Natural killer cell (primary cell): ENCODE measurements around the gene FAM171A1. TPM values are rescaled to one million over a fixed set of nuclear protein-coding genes. Genes with fewer than 3 reads are reported as not detected.
"Not testable (repeated sequence)": the region's sequence is repeated elsewhere in the genome, so short reads cannot be mapped to it uniquely, and the experiment has no call there.

Experiments used
- ATAC-seq, 3 donors: fragments of 150-1000 bp in 2 of 3; fragments of 200-7000 bp in 1 of 3; cut with Tn5 transposase; 1 replicate in 1 of 3; 2 replicates in 2 of 3; pipeline ENCODE4 v1.10.0; 2021; ENCODE audit warnings: mild to moderate bottlenecking in 2 of 3, moderate library complexity in 2 of 3
- DNase-seq, 2 donors: peaks; one replicate each; pipeline versions ENCODE4 v3.0.0 to v3.0.0-alpha.2; 2013 to 2021; ENCODE audit warnings: mixed read lengths in 1 of 2
- H3K27ac ChIP-seq: one replicate; pipeline ENCODE4 v1.5.1; 2013; ENCODE audit warnings: mild to moderate bottlenecking, low read length
- H3K27me3 ChIP-seq: one replicate; pipeline ENCODE4 v1.6.1; 2013; ENCODE audit warnings: low read length; ENCODE audit not compliant: control insufficient read depth, insufficient read depth
- H3K36me3 ChIP-seq: one replicate; pipeline ENCODE4 v1.6.1; 2013; ENCODE audit warnings: low read length; ENCODE audit not compliant: control insufficient read depth, insufficient read depth
- H3K4me1 ChIP-seq: one replicate; pipeline ENCODE4 v1.6.1; 2013; ENCODE audit warnings: low read length; ENCODE audit not compliant: control insufficient read depth, insufficient read depth
- H3K4me3 ChIP-seq: one replicate; pipeline ENCODE4 v1.5.1; 2013; ENCODE audit warnings: low read length
- H3K9me3 ChIP-seq: one replicate; pipeline ENCODE4 v1.6.1; 2013; ENCODE audit warnings: low read length; ENCODE audit not compliant: control insufficient read depth, insufficient read depth
- H3K27ac Mint-ChIP-seq, 2 donors: one replicate each; pipeline ENCODE4 v1.8.0; 2022; ENCODE audit warnings: mild to moderate bottlenecking in 2 of 2, mixed read lengths in 2 of 2, moderate library complexity in 1 of 2
- H3K27me3 Mint-ChIP-seq, 2 donors: one replicate each; pipeline ENCODE4 v1.8.0; 2022; ENCODE audit warnings: low read depth in 2 of 2, mixed read lengths in 2 of 2
- H3K36me3 Mint-ChIP-seq: one replicate; pipeline ENCODE4 v1.8.0; 2022; ENCODE audit warnings: mixed read lengths
- H3K4me1 Mint-ChIP-seq, 2 donors: one replicate each; pipeline ENCODE4 v1.8.0; 2022; ENCODE audit warnings: mixed read lengths in 2 of 2
- H3K4me3 Mint-ChIP-seq: one replicate; pipeline ENCODE4 v1.8.0; 2022; ENCODE audit warnings: mild to moderate bottlenecking, moderate library complexity, mixed read lengths
- H3K9me3 Mint-ChIP-seq, 2 donors: one replicate each; pipeline ENCODE4 v1.8.0; 2022; ENCODE audit warnings: mixed read lengths in 2 of 2
- WGBS: methylation state at CpG from one replicate; pipeline ENCODE4 v1.1.7; 2013; ENCODE audit warnings: missing lambda C conversion rate; ENCODE audit not compliant: insufficient coverage; 5-methylcytosine and 5-hydroxymethylcytosine counted together
- intact Hi-C: fragments of 100-400 bp; cut with micrococcal nuclease; formaldehyde crosslinking; loops from one replicate; pipeline ENCODE4 v1.14.2; 2022
- total RNA-seq, 4 donors: library from RNA; stranded (reverse); fragments of 120-200 nt in 1 of 4; gene quantifications; one replicate each; pipeline versions ENCODE4 v1.2.3 to v1.2.4, GENCODE V29; 2013 to 2022
- TF ChIP-seq, protein P1 (sequence below): fragments of 200-600 bp; IDR thresholded peaks from one replicate; pipeline ENCODE4 v1.8.0; 2022; ENCODE audit warnings: antibody characterized with exemption

FAM171A1 gene
- total RNA-seq, 3 donors from 2014 or later (not counting 1 experiment from before 2014, with no cell fraction given), result 0.99 to 2.3 (median 1.6) TPM

DNA sequence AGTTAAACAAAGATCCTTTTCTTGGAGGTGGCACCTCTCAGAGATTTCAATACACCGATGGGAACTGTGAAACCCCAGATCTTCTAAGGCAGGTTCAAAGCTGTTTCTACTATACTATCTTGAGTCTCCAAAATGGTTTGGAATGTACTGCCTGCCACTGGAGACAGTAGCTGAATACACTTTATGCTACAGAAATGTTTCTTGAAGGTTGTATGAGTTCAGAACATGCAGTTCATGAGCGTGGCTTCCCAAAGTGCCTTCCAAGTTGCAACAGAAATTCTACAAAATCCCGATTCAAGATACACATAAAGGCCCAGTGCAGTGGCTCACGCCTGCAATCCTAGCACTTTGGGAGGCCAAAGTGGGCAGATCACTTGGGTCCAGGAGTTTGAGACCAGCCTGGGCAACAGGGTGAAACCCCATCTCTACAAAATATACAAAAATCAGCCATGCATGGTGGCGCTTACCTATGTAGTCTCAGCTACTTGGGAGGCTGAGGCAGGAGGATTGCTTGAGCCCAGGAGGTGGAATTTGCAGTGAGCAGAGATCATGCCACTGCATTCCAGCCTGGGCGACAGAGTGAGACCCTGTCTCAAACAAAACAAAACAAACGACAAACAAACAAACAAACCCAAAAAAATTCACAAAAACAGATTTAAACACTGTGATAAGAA is 36.3 kb downstream of the FAM171A1 start:
- 87% methylated on average over 6 of the region's 7 CpGs for WGBS
- Histone ChIP-seq H3K27ac (no peak overlapping the region), H3K9me3 (no peaks in the 10 kb centered on the region), H3K4me3 (no peak overlapping the region), H3K4me1 (no peaks in the 10 kb centered on the region), H3K27me3 (no peaks in the 10 kb centered on the region), H3K36me3 (no peaks in the 10 kb centered on the region)
- no peak for DNase-seq
- Mint-ChIP-seq H3K9me3 (no peaks in the 10 kb centered on the region), H3K4me3 (no peak overlapping the region), H3K36me3 (no peaks in the 10 kb centered on the region), H3K27ac (no peak overlapping the region), H3K4me1 (no peaks in the 10 kb centered on the region), H3K27me3 (peaks cover 8 to 17% of the 10 kb centered on the region in 2 donors)
- ATAC-seq, result no peak
- TF ChIP-seq, protein P1, sequence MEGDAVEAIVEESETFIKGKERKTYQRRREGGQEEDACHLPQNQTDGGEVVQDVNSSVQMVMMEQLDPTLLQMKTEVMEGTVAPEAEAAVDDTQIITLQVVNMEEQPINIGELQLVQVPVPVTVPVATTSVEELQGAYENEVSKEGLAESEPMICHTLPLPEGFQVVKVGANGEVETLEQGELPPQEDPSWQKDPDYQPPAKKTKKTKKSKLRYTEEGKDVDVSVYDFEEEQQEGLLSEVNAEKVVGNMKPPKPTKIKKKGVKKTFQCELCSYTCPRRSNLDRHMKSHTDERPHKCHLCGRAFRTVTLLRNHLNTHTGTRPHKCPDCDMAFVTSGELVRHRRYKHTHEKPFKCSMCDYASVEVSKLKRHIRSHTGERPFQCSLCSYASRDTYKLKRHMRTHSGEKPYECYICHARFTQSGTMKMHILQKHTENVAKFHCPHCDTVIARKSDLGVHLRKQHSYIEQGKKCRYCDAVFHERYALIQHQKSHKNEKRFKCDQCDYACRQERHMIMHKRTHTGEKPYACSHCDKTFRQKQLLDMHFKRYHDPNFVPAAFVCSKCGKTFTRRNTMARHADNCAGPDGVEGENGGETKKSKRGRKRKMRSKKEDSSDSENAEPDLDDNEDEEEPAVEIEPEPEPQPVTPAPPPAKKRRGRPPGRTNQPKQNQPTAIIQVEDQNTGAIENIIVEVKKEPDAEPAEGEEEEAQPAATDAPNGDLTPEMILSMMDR, result no peak
- intact Hi-C loops, result no loop called here

DNA sequence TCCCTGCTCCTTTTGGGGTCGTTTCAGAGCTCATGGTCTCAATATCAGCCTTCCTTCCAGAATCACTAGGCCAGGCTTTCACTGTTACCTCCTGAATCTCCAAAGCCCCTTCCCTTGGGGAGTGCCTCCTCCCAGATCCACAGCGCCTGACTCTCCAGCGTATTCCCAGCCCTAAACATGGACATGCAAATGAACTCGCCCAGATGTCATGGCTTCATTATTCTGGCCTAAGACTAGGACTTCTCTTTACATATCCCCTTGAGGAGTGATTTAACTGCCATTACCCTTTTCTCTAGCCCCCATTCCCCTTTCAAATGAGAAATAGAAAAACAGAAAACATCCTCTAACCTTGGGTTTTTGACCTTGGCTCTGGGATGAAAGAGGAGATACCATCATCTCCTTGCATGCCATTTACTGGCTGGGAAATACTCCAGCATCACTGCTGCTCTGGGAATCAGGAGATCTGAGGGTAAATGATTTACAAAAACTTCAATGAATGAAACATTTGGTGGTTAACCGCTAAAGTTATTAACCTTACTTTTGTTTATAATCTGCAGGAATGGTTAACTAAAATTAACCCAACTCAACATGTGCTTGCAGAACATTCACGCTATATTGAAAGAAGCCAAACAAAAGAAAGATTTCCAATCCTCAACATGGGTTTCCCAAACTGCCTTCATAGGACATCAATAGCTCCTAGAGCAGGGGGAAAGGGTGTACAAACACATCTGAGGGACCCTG is 37.0 kb downstream of the FAM171A1 start:
- H3K27me3 Mint-ChIP-seq, result peaks cover 3 to 11% of the 10 kb centered on the region in 2 donors
- TF ChIP-seq, protein P1, result no peak
- H3K27me3 ChIP-seq, result no peaks in the 10 kb centered on the region
- no peaks in the 10 kb centered on the region for H3K9me3 ChIP-seq
- H3K36me3 ChIP-seq, result no peaks in the 10 kb centered on the region
- WGBS, result 81% methylated on average over 5 of the region's 6 CpGs
- no peaks in the 10 kb centered on the region for H3K36me3 Mint-ChIP-seq
- ATAC-seq (no peak), DNase-seq (no peak)
- no peak overlapping the region for H3K4me3 Mint-ChIP-seq
- H3K4me1 Mint-ChIP-seq, result no peaks in the 10 kb centered on the region
- no peak overlapping the region for H3K27ac ChIP-seq
- no peak overlapping the region for H3K27ac Mint-ChIP-seq
- H3K4me1 ChIP-seq, result no peaks in the 10 kb centered on the region
- H3K4me3 ChIP-seq, result no peak overlapping the region
- intact Hi-C loops, result no loop called here
- H3K9me3 Mint-ChIP-seq, result no peaks in the 10 kb centered on the region

DNA sequence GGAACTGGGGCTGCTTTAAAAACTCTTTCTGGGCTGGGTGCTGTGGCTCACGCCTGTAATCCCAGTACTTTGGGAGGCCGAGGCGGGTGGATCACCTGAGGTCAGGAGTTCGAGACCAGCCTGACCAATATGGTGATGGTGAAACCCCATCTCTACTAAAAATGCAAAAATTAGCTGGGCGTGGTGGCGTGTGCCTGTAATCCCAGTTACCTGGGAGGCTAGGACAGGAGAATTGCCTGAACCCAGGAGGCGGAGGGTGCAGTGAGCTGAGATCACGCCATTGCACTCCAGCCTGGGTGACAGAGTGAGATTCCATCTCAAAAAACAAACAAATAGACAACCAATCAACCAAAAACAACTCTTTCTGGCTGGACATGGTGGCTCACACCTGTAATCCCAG is 37.9 kb downstream of the FAM171A1 start:
- WGBS, result 95% methylated on average over 8 of the region's 8 CpGs
- H3K9me3 Mint-ChIP-seq, H3K36me3 Mint-ChIP-seq, ATAC-seq, H3K27ac ChIP-seq, DNase-seq, H3K4me1 ChIP-seq, H3K36me3 ChIP-seq, H3K4me1 Mint-ChIP-seq, H3K9me3 ChIP-seq, intact Hi-C loops, H3K4me3 ChIP-seq, H3K27me3 ChIP-seq, H3K4me3 Mint-ChIP-seq, H3K27ac Mint-ChIP-seq: not testable (repeated sequence)
- peaks cover 3 to 11% of the 10 kb centered on the region in 2 donors for H3K27me3 Mint-ChIP-seq

DNA sequence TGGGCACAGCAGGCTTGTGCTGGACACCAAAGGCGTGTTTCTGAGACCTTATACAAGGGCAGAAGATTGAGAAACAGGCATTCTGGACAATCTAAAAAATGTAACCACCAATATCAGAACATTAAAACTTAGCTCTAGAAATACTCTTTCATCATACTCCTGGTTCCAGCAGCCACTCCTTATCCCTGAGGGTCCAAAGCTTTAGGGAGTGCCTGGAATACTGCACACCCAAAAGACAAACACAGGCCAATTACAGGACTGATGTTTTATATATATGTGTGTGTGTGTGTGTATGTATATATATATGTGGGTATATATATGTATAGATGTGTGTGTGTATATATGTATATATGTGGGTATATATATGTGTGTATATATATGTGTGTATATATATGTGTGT is 39.6 kb downstream of the FAM171A1 start:
- H3K27ac ChIP-seq, result no peak overlapping the region
- no peak overlapping the region for H3K27ac Mint-ChIP-seq
- no peaks in the 10 kb centered on the region for H3K36me3 ChIP-seq
- no peak overlapping the region for H3K4me3 ChIP-seq
- no peaks in the 10 kb centered on the region for H3K4me1 ChIP-seq
- H3K27me3 ChIP-seq, result no peaks in the 10 kb centered on the region
- WGBS, result 56% methylated on average over 1 of the region's 1 CpG
- intact Hi-C loops, result no loop called here
- H3K27me3 Mint-ChIP-seq, result peaks cover 0 to 1% of the 10 kb centered on the region in 2 donors
- no peak overlapping the region for H3K4me3 Mint-ChIP-seq
- ATAC-seq (no peak), DNase-seq (no peak)
- H3K36me3 Mint-ChIP-seq, result no peaks in the 10 kb centered on the region
- TF ChIP-seq, protein P1, result no peak
- H3K9me3 ChIP-seq, result no peaks in the 10 kb centered on the region
- H3K4me1 Mint-ChIP-seq, result no peaks in the 10 kb centered on the region
- no peaks in the 10 kb centered on the region for H3K9me3 Mint-ChIP-seq
